T-helper 17 cell (primary cell): ENCODE results near the gene CLCF1. TPM values are rescaled to one million over a fixed set of nuclear protein-coding genes. Genes with fewer than 3 reads are reported as not detected.

Experiments
- ATAC-seq: fragments of 150-1000 bp; cut with Tn5 transposase; 2 replicates; pipeline ENCODE4 v1.10.0; 2021; ENCODE audit warnings: mild to moderate bottlenecking, moderate library complexity
- DNase-seq, 3 donors: peaks; one replicate each; pipeline versions ENCODE4 v3.0.0 to v3.0.0-alpha.2; 2020 to 2021
- H3K9me3 ChIP-seq: one replicate; pipeline ENCODE4 v1.7.0; 2013; ENCODE audit warnings: low read length, mild to moderate bottlenecking; ENCODE audit not compliant: control insufficient read depth, poor library complexity, severe bottlenecking
- H3K27ac Mint-ChIP-seq: one replicate; pipeline ENCODE4 v1.8.0; 2022; ENCODE audit warnings: mild to moderate bottlenecking, moderate library complexity, mixed read lengths
- H3K27me3 Mint-ChIP-seq: one replicate; pipeline ENCODE4 v1.8.0; 2022; ENCODE audit warnings: mixed read lengths
- H3K36me3 Mint-ChIP-seq: one replicate; pipeline ENCODE4 v1.8.0; 2022; ENCODE audit warnings: low read depth, mixed read lengths
- H3K4me1 Mint-ChIP-seq: one replicate; pipeline ENCODE4 v1.8.0; 2022; ENCODE audit warnings: mild to moderate bottlenecking, mixed read lengths
- H3K4me3 Mint-ChIP-seq: one replicate; pipeline ENCODE4 v1.8.0; 2022; ENCODE audit warnings: mild to moderate bottlenecking, moderate library complexity, mixed read lengths
- total RNA-seq, 4 donors: library from RNA in 2 of 4; stranded (reverse) in 2 of 4; gene quantifications; one replicate each; pipeline ENCODE4 v1.2.3 and lab custom pipeline; 2022 to 2026

Gene CLCF1
- total RNA-seq, 2 donors from 2014 or later: 7.3 to 7.5 TPM

- Mint-ChIP-seq H3K4me3 (peak overlapping the region; percentile 66), H3K27ac (peak overlapping the region; percentile 81), H3K4me1 (peaks cover 47% of the 10 kb centered on the region), H3K27me3 (no peaks in the 10 kb centered on the region), H3K36me3 (no peaks in the 10 kb centered on the region)
- H3K9me3 ChIP-seq: no peaks in the 10 kb centered on the region
- ATAC-seq (no peak), DNase-seq (peak; percentile 51 to 64 (median 61))
Measured at GRCh38 chr11:67351275-67352005, 22.0 kb downstream of the CLCF1 start.

- Mint-ChIP-seq H3K4me3 (no peak overlapping the region), H3K4me1 (peaks cover 58% of the 10 kb centered on the region), H3K27ac (peak overlapping the region; percentile 81), H3K27me3 (no peaks in the 10 kb centered on the region), H3K36me3 (no peaks in the 10 kb centered on the region)
- ATAC-seq (no peak), DNase-seq (no peak)
- H3K9me3 ChIP-seq: no peaks in the 10 kb centered on the region
Measured at GRCh38 chr11:67349928-67350465, 23.4 kb downstream of the CLCF1 start.

- DNase-seq (no peak), ATAC-seq (no peak)
- H3K9me3 ChIP-seq: no peaks in the 10 kb centered on the region
- peaks cover 57% of the 10 kb centered on the region for H3K4me1 Mint-ChIP-seq
- H3K27ac Mint-ChIP-seq: no peak overlapping the region
- H3K4me3 Mint-ChIP-seq: no peak overlapping the region
- no peaks in the 10 kb centered on the region for H3K36me3 Mint-ChIP-seq
- H3K27me3 Mint-ChIP-seq: no peaks in the 10 kb centered on the region
Measured at GRCh38 chr11:67349457-67349856, 23.9 kb downstream of the CLCF1 start.

GRCh38 chr11:67349036-67349435 is 24.4 kb downstream of the CLCF1 start:
- Mint-ChIP-seq H3K27ac (peak overlapping the region; percentile 47), H3K36me3 (no peaks in the 10 kb centered on the region)

GRCh38 chr11:67347964-67348749 is 25.2 kb downstream of the CLCF1 start:
- H3K9me3 ChIP-seq: no peaks in the 10 kb centered on the region
- Mint-ChIP-seq H3K4me1 (peaks cover 52% of the 10 kb centered on the region), H3K27ac (peak overlapping the region; percentile 47), H3K27me3 (no peaks in the 10 kb centered on the region), H3K4me3 (no peak overlapping the region), H3K36me3 (no peaks in the 10 kb centered on the region)
- DNase-seq (no peak), ATAC-seq (no peak)

More at GRCh38 chr11:67349036-67349435, 24.4 kb downstream of the CLCF1 start:
- H3K4me1 Mint-ChIP-seq: peaks cover 57% of the 10 kb centered on the region
- DNase-seq (no peak), ATAC-seq (no peak)
- H3K27me3 Mint-ChIP-seq: no peaks in the 10 kb centered on the region
- H3K9me3 ChIP-seq: no peaks in the 10 kb centered on the region
- no peak overlapping the region for H3K4me3 Mint-ChIP-seq

GRCh38 chr11:67345920-67346819 is 27.2 kb downstream of the CLCF1 start:
- H3K36me3 Mint-ChIP-seq: no peaks in the 10 kb centered on the region
- H3K4me1 Mint-ChIP-seq: peaks cover 40% of the 10 kb centered on the region
- peak; percentile 77 for ATAC-seq
- no peaks in the 10 kb centered on the region for H3K27me3 Mint-ChIP-seq
- H3K27ac Mint-ChIP-seq: peak overlapping the region; percentile 51
- no peaks in the 10 kb centered on the region for H3K9me3 ChIP-seq
- DNase-seq: no peak
- no peak overlapping the region for H3K4me3 Mint-ChIP-seq

- DNase-seq (no peak), ATAC-seq (peak; percentile 62)
- peak overlapping the region; percentile 65 for H3K27ac Mint-ChIP-seq
- no peak overlapping the region for H3K4me3 Mint-ChIP-seq
- no peaks in the 10 kb centered on the region for H3K36me3 Mint-ChIP-seq
- peaks cover 38% of the 10 kb centered on the region for H3K4me1 Mint-ChIP-seq
- no peaks in the 10 kb centered on the region for H3K27me3 Mint-ChIP-seq
- no peaks in the 10 kb centered on the region for H3K9me3 ChIP-seq
Measured at GRCh38 chr11:67345247-67345919, 28.0 kb downstream of the CLCF1 start.

GRCh38 chr11:67344264-67344663 is 29.1 kb downstream of the CLCF1 start:
- peak; percentile 50 for ATAC-seq
- H3K4me3 Mint-ChIP-seq: peak overlapping the region; percentile 31

GRCh38 chr11:67337257-67337656 is 36.1 kb downstream of the CLCF1 start:
- Mint-ChIP-seq H3K36me3 (no peaks in the 10 kb centered on the region), H3K4me1 (no peaks in the 10 kb centered on the region), H3K27me3 (no peaks in the 10 kb centered on the region), H3K27ac (no peak overlapping the region), H3K4me3 (no peak overlapping the region)
- DNase-seq: no peak
- no peak for ATAC-seq
- no peaks in the 10 kb centered on the region for H3K9me3 ChIP-seq

More at GRCh38 chr11:67344264-67344663, 29.1 kb downstream of the CLCF1 start:
- H3K27ac Mint-ChIP-seq: peak overlapping the region; percentile 65
- no peak for DNase-seq
- H3K9me3 ChIP-seq: no peaks in the 10 kb centered on the region
- H3K27me3 Mint-ChIP-seq: no peaks in the 10 kb centered on the region
- no peaks in the 10 kb centered on the region for H3K36me3 Mint-ChIP-seq
- peaks cover 29% of the 10 kb centered on the region for H3K4me1 Mint-ChIP-seq

- ATAC-seq: no peak
- no peaks in the 10 kb centered on the region for H3K9me3 ChIP-seq
- no peaks in the 10 kb centered on the region for H3K27me3 Mint-ChIP-seq
- DNase-seq: no peak
- H3K27ac Mint-ChIP-seq: no peak overlapping the region
- H3K4me1 Mint-ChIP-seq: no peaks in the 10 kb centered on the region
- no peaks in the 10 kb centered on the region for H3K36me3 Mint-ChIP-seq
- no peak overlapping the region for H3K4me3 Mint-ChIP-seq
Measured at GRCh38 chr11:67332081-67332691, 41.2 kb downstream of the CLCF1 start.

GRCh38 chr11:67323526-67323925 is 49.9 kb downstream of the CLCF1 start:
- Mint-ChIP-seq H3K4me3 (peak overlapping the region; percentile 52), H3K36me3 (peaks cover 2% of the 10 kb centered on the region), H3K4me1 (peaks cover 6% of the 10 kb centered on the region), H3K27ac (no peak overlapping the region), H3K27me3 (no peaks in the 10 kb centered on the region)
- no peaks in the 10 kb centered on the region for H3K9me3 ChIP-seq
- DNase-seq (no peak), ATAC-seq (no peak)

- H3K36me3 Mint-ChIP-seq: peaks cover 6% of the 10 kb centered on the region
- H3K27ac Mint-ChIP-seq: no peak overlapping the region
- H3K4me1 Mint-ChIP-seq: peaks cover 12% of the 10 kb centered on the region
- no peaks in the 10 kb centered on the region for H3K27me3 Mint-ChIP-seq
- DNase-seq (no peak), ATAC-seq (no peak)
- H3K4me3 Mint-ChIP-seq: no peak overlapping the region
- H3K9me3 ChIP-seq: no peaks in the 10 kb centered on the region
Measured at GRCh38 chr11:67322049-67322448, 51.3 kb downstream of the CLCF1 start.
